ENCODE results near the gene CCDC171.

DNA sequence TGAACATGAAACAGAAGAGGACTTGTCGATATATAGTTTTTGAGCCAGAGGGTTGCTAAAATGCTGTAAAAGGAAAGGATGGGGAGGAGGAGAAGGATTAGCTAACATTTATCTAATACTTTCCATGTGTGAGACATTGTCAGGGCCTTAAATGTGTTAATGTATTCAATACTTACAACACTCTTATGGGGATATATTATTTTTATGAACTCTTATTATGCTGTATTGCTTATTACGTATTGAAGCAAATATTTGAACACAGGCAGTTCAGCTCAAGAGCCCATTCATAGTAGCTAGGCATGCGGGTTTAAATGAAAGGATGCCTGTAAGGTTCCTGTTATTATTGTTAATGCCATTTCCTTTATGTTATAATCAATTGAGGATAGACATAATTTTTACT is 391.5 kb downstream of the CCDC171 start:
- TF ChIP-seq POLR2AphosphoS5 (IDR thresholded peaks at IDR 0.05; ENCODE audit: low read depth), result no peak
- TF ChIP-seq, protein P1, sequence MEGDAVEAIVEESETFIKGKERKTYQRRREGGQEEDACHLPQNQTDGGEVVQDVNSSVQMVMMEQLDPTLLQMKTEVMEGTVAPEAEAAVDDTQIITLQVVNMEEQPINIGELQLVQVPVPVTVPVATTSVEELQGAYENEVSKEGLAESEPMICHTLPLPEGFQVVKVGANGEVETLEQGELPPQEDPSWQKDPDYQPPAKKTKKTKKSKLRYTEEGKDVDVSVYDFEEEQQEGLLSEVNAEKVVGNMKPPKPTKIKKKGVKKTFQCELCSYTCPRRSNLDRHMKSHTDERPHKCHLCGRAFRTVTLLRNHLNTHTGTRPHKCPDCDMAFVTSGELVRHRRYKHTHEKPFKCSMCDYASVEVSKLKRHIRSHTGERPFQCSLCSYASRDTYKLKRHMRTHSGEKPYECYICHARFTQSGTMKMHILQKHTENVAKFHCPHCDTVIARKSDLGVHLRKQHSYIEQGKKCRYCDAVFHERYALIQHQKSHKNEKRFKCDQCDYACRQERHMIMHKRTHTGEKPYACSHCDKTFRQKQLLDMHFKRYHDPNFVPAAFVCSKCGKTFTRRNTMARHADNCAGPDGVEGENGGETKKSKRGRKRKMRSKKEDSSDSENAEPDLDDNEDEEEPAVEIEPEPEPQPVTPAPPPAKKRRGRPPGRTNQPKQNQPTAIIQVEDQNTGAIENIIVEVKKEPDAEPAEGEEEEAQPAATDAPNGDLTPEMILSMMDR (IDR thresholded peaks at IDR 0.05; ENCODE audit: insufficient read depth, low read length), result no peak
- TF ChIP-seq, protein P2, sequence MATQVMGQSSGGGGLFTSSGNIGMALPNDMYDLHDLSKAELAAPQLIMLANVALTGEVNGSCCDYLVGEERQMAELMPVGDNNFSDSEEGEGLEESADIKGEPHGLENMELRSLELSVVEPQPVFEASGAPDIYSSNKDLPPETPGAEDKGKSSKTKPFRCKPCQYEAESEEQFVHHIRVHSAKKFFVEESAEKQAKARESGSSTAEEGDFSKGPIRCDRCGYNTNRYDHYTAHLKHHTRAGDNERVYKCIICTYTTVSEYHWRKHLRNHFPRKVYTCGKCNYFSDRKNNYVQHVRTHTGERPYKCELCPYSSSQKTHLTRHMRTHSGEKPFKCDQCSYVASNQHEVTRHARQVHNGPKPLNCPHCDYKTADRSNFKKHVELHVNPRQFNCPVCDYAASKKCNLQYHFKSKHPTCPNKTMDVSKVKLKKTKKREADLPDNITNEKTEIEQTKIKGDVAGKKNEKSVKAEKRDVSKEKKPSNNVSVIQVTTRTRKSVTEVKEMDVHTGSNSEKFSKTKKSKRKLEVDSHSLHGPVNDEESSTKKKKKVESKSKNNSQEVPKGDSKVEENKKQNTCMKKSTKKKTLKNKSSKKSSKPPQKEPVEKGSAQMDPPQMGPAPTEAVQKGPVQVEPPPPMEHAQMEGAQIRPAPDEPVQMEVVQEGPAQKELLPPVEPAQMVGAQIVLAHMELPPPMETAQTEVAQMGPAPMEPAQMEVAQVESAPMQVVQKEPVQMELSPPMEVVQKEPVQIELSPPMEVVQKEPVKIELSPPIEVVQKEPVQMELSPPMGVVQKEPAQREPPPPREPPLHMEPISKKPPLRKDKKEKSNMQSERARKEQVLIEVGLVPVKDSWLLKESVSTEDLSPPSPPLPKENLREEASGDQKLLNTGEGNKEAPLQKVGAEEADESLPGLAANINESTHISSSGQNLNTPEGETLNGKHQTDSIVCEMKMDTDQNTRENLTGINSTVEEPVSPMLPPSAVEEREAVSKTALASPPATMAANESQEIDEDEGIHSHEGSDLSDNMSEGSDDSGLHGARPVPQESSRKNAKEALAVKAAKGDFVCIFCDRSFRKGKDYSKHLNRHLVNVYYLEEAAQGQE (IDR thresholded peaks at IDR 0.05; ENCODE audit: insufficient replicate concordance, low read depth), result no peak
- no peak for TF ChIP-seq SPI1 (IDR thresholded peaks at IDR 0.05; ENCODE audit: borderline replicate concordance, low read depth)

Data from HL-60 (cell line).